Calu3 (cell line): ENCODE data around the gene PZP. TPM values are rescaled to one million over a fixed set of nuclear protein-coding genes. Genes with fewer than 3 reads are reported as not detected.
"Not testable (repeated sequence)": the region's sequence is repeated elsewhere in the genome, so short reads cannot be mapped to it uniquely, and the experiment has no call there.

Experiments
- BruUV-seq: library from RNA; stranded (reverse); fragments of 400-500 nt; replicated peaks from 2 replicates; lab custom pipeline; 2021; lab: Mats Ljungman, UMichigan
- CTCF ChIA-PET: fragments of 300-600 bp; sonication (Branson Sonifier 250); formaldehyde crosslinking; loops from one replicate; lab custom pipeline; 2022; ENCODE audit warnings: antibody characterized with exemption; lab: Charles Lee
- DNase-seq: peaks from one replicate; pipeline ENCODE4 v3.0.0; 2022
- H3K27ac Mint-ChIP-seq: one replicate; pipeline ENCODE4 v1.8.0; 2022; ENCODE audit warnings: mixed read lengths; ENCODE audit not compliant: unreplicated experiment
- H3K27me3 Mint-ChIP-seq: one replicate; pipeline ENCODE4 v1.8.0; 2022; ENCODE audit warnings: mixed read lengths; ENCODE audit not compliant: unreplicated experiment
- H3K36me3 Mint-ChIP-seq: one replicate; pipeline ENCODE4 v1.8.0; 2022; ENCODE audit warnings: mild to moderate bottlenecking, moderate library complexity, mixed read lengths; ENCODE audit not compliant: insufficient read depth, unreplicated experiment
- H3K4me1 Mint-ChIP-seq: one replicate; pipeline ENCODE4 v1.8.0; 2022; ENCODE audit warnings: mild to moderate bottlenecking, low read depth, mixed read lengths; ENCODE audit not compliant: unreplicated experiment
- H3K4me3 Mint-ChIP-seq: one replicate; pipeline ENCODE4 v1.8.0; 2022; ENCODE audit warnings: mild to moderate bottlenecking, low read depth, moderate library complexity, mixed read lengths; ENCODE audit not compliant: unreplicated experiment
- H3K9me3 Mint-ChIP-seq: one replicate; pipeline ENCODE4 v1.8.0; 2022; ENCODE audit warnings: low read depth, mixed read lengths; ENCODE audit not compliant: unreplicated experiment
- intact Hi-C: fragments of 100-400 bp; cut with micrococcal nuclease; formaldehyde crosslinking; loops from one replicate; pipeline ENCODE4 v1.10.0; 2022; ENCODE audit not compliant: unreplicated experiment
- total RNA-seq: library from RNA; stranded (reverse); gene quantifications from 2 replicates; pipeline ENCODE4 v1.2.3, GENCODE V29; 2022
- TF ChIP-seq, protein P1 (sequence below): fragments of 200-600 bp; IDR thresholded peaks from one replicate; pipeline ENCODE4 v1.8.0; 2022; ENCODE audit warnings: antibody characterized with exemption; ENCODE audit not compliant: unreplicated experiment

The PZP gene
- total RNA-seq, 1 experiment from 2014 or later = not detected

GRCh38 chr12:9184276-9184675, 23.9 kb downstream of the PZP start:
- no peaks in the 10 kb centered on the region for H3K4me1 Mint-ChIP-seq
- no peak overlapping the region for H3K4me3 Mint-ChIP-seq
- H3K36me3 Mint-ChIP-seq = no peaks in the 10 kb centered on the region
- H3K9me3 Mint-ChIP-seq = no peaks in the 10 kb centered on the region
- DNase-seq = no peak
- BruUV-seq = no TSS peak
- CTCF ChIA-PET = no interaction called here
- TF ChIP-seq, protein P1, sequence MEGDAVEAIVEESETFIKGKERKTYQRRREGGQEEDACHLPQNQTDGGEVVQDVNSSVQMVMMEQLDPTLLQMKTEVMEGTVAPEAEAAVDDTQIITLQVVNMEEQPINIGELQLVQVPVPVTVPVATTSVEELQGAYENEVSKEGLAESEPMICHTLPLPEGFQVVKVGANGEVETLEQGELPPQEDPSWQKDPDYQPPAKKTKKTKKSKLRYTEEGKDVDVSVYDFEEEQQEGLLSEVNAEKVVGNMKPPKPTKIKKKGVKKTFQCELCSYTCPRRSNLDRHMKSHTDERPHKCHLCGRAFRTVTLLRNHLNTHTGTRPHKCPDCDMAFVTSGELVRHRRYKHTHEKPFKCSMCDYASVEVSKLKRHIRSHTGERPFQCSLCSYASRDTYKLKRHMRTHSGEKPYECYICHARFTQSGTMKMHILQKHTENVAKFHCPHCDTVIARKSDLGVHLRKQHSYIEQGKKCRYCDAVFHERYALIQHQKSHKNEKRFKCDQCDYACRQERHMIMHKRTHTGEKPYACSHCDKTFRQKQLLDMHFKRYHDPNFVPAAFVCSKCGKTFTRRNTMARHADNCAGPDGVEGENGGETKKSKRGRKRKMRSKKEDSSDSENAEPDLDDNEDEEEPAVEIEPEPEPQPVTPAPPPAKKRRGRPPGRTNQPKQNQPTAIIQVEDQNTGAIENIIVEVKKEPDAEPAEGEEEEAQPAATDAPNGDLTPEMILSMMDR = no peak
- no peak overlapping the region for H3K27ac Mint-ChIP-seq
- intact Hi-C loops = no loop called here
- H3K27me3 Mint-ChIP-seq = peaks cover 16% of the 10 kb centered on the region

GRCh38 chr12:9180810-9181209, 27.4 kb downstream of the PZP start:
- Mint-ChIP-seq H3K4me3 (no peak overlapping the region), H3K9me3 (no peaks in the 10 kb centered on the region), H3K4me1 (no peaks in the 10 kb centered on the region), H3K36me3 (no peaks in the 10 kb centered on the region), H3K27ac (no peak overlapping the region), H3K27me3 (no peaks in the 10 kb centered on the region)
- BruUV-seq = no TSS peak
- TF ChIP-seq, protein P1 = no peak
- CTCF ChIA-PET = no interaction called here
- no peak for DNase-seq
- intact Hi-C loops = no loop called here

DNA sequence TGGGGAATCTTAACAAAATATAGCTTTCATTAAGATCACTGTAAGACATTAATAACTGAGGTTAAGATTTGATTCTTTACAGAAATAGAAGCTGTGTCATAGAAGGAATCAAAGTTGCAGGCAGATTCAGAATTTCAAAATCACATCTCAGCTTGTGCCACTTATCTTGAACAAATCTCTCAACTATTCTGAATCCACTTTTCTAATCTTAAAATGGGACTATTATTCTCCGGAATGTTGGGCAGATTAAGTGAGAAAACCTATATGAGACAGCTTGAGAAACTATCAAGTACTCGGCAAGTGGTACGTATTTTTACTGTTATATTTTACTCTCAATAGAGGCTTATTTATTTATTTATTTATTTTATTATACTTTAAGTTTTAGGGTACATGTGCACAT, 28.4 kb downstream of the PZP start:
- Mint-ChIP-seq H3K27ac (no peak overlapping the region), H3K4me3 (no peak overlapping the region), H3K9me3 (no peaks in the 10 kb centered on the region), H3K4me1 (no peaks in the 10 kb centered on the region), H3K27me3 (no peaks in the 10 kb centered on the region), H3K36me3 (no peaks in the 10 kb centered on the region)
- CTCF ChIA-PET = no interaction called here
- BruUV-seq = no TSS peak
- intact Hi-C loops = no loop called here
- TF ChIP-seq, protein P1 = no peak
- DNase-seq = no peak

GRCh38 chr12:9169979-9170634, 38.1 kb downstream of the PZP start:
- Mint-ChIP-seq H3K27me3 (peaks cover 19% of the 10 kb centered on the region), H3K36me3 (no peaks in the 10 kb centered on the region), H3K9me3 (no peaks in the 10 kb centered on the region), H3K27ac (no peak overlapping the region), H3K4me1 (no peaks in the 10 kb centered on the region), H3K4me3 (no peak overlapping the region)
- intact Hi-C loops = no loop called here
- no peak for DNase-seq
- no TSS peak for BruUV-seq
- CTCF ChIA-PET = no interaction called here
- TF ChIP-seq, protein P1 = no peak

GRCh38 chr12:9167345-9167744, 40.9 kb downstream of the PZP start:
- BruUV-seq, H3K4me3 Mint-ChIP-seq, CTCF ChIA-PET, H3K27ac Mint-ChIP-seq, DNase-seq, H3K9me3 Mint-ChIP-seq, H3K36me3 Mint-ChIP-seq, H3K4me1 Mint-ChIP-seq, intact Hi-C loops: not testable (repeated sequence)
- H3K27me3 Mint-ChIP-seq = peaks cover 24% of the 10 kb centered on the region
